Esophagus squamous epithelium (tissue), 4 donors: ENCODE measurements around the gene STEAP1.

Experiments
- POLR2A ChIP-seq, 4 donors: fragments of 450-650 bp; IDR thresholded peaks; one replicate each; pipeline ENCODE4 v1.6.1; 2017; ENCODE audit warnings: antibody characterized with exemption in 4 of 4, mild to moderate bottlenecking in 4 of 4, moderate library complexity in 3 of 4
- TF ChIP-seq, protein P1 (sequence below), 6 experiments: fragments of 450-650 bp in 4 of 6; fragments of 200-600 bp in 2 of 6; sonication (generic) in 2 of 6; IDR thresholded peaks; one replicate each; pipeline ENCODE4 v1.5.1; 2016 to 2019; ENCODE audit warnings: antibody characterized with exemption in 6 of 6, mild to moderate bottlenecking in 4 of 6, moderate library complexity in 4 of 6

DNA sequence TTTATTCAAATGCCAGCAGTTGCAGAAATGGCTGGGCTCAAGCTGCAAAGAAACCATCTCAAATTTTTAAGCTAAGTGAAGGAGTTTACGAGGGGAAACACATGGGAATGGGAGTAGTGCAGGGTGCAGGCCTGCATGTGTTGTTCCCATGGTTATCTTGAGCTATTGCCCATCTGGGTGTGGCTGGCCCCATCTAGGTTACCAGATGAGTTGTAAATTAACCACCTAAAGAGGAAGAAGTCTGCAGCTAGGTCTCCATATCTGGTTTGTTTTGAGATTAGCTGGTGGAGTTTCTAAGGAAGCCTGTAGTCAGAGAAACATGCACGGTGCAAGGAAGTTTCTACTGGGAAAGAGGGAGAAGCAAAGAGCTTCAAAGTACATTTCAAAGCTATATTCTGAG, 34.0 kb downstream of the STEAP1 start:
- TF ChIP-seq, protein P1, sequence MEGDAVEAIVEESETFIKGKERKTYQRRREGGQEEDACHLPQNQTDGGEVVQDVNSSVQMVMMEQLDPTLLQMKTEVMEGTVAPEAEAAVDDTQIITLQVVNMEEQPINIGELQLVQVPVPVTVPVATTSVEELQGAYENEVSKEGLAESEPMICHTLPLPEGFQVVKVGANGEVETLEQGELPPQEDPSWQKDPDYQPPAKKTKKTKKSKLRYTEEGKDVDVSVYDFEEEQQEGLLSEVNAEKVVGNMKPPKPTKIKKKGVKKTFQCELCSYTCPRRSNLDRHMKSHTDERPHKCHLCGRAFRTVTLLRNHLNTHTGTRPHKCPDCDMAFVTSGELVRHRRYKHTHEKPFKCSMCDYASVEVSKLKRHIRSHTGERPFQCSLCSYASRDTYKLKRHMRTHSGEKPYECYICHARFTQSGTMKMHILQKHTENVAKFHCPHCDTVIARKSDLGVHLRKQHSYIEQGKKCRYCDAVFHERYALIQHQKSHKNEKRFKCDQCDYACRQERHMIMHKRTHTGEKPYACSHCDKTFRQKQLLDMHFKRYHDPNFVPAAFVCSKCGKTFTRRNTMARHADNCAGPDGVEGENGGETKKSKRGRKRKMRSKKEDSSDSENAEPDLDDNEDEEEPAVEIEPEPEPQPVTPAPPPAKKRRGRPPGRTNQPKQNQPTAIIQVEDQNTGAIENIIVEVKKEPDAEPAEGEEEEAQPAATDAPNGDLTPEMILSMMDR (IDR thresholded peaks at IDR 0.05): no peak
- no peak for TF ChIP-seq POLR2A (IDR thresholded peaks at IDR 0.05)
